GM23338 (cell line): Measurements from ENCODE around the gene OPRM1. TPM values are rescaled to one million over a fixed set of nuclear protein-coding genes. Genes with fewer than 3 reads are reported as not detected.
A peak's percentile ranks its signal among the peaks of the same experiment; 100 is the strongest.

ENCODE experiments used
- ATAC-seq: fragments of 200-7000 bp; cut with Tn5 transposase; 3 replicates; pipeline ENCODE4 v1.9.1; 2020
- DNase-seq: peaks from one replicate; pipeline ENCODE4 v3.0.0-alpha.2; 2015; ENCODE audit warnings: low spot score
- H2AFZ ChIP-seq: fragments of 200-600 bp; sonication (generic); 2 replicates; pipeline ENCODE4 v1.8.0; 2016; ENCODE audit warnings: antibody characterized with exemption, mild to moderate bottlenecking, moderate library complexity
- H3F3A ChIP-seq: fragments of 200-600 bp; sonication (generic); replicated peaks from 2 replicates; pipeline ENCODE4 v1.8.0; 2017; ENCODE audit warnings: antibody characterized with exemption, mixed run types, low read depth
- H3K27ac ChIP-seq: fragments of 200-600 bp; sonication (generic); 2 replicates; pipeline ENCODE4 v1.6.1; 2016; ENCODE audit warnings: low read depth
- H3K27me3 ChIP-seq: fragments of 200-600 bp; sonication (generic); 2 replicates; pipeline ENCODE4 v1.8.0; 2016; ENCODE audit warnings: mild to moderate bottlenecking, mixed run types, moderate library complexity; ENCODE audit not compliant: insufficient read depth
- H3K36me3 ChIP-seq: fragments of 200-600 bp; sonication (generic); 2 replicates; pipeline ENCODE4 v1.8.0; 2016; ENCODE audit warnings: mild to moderate bottlenecking; ENCODE audit not compliant: insufficient read depth
- H3K4me1 ChIP-seq: fragments of 200-600 bp; sonication (generic); 2 replicates; pipeline ENCODE4 v1.8.0; 2016; ENCODE audit warnings: mild to moderate bottlenecking, moderate library complexity; ENCODE audit not compliant: insufficient read depth
- H3K4me2 ChIP-seq: fragments of 200-600 bp; sonication (generic); 2 replicates; pipeline ENCODE4 v1.7.1; 2017; ENCODE audit warnings: mixed run types
- H3K4me3 ChIP-seq: fragments of 200-600 bp; sonication (generic); 2 replicates; pipeline ENCODE4 v1.6.1; 2016; ENCODE audit warnings: mixed run types
- H3K79me2 ChIP-seq: fragments of 200-600 bp; sonication (generic); replicated peaks from 2 replicates; pipeline ENCODE4 v1.8.0; 2017; ENCODE audit warnings: mild to moderate bottlenecking; ENCODE audit not compliant: insufficient read depth
- H3K9me2 ChIP-seq: fragments of 200-600 bp; sonication (generic); 2 replicates; pipeline ENCODE4 v1.8.0; 2017; ENCODE audit not compliant: insufficient read depth
- H4K20me1 ChIP-seq: fragments of 200-600 bp; sonication (generic); replicated peaks from 2 replicates; pipeline ENCODE4 v1.8.0; 2017; ENCODE audit warnings: mild to moderate bottlenecking; ENCODE audit not compliant: insufficient read depth
- H3K27ac Mint-ChIP-seq: 2 replicates; pipeline ENCODE4 v1.8.0; 2020; ENCODE audit warnings: inconsistent platforms, mild to moderate bottlenecking, moderate library complexity, mixed read lengths
- H3K27me3 Mint-ChIP-seq: 3 replicates; pipeline ENCODE4 v1.8.0; 2022; ENCODE audit warnings: low read depth, mild to moderate bottlenecking, moderate library complexity, mixed read lengths, inconsistent platforms; ENCODE audit not compliant: insufficient read depth, poor library complexity
- H3K36me3 Mint-ChIP-seq: 3 replicates; pipeline ENCODE4 v1.8.0; 2021; ENCODE audit warnings: low read depth, mild to moderate bottlenecking, inconsistent platforms, moderate library complexity, mixed read lengths
- H3K4me1 Mint-ChIP-seq: 3 replicates; pipeline ENCODE4 v1.8.0; 2020; ENCODE audit warnings: mild to moderate bottlenecking, inconsistent platforms, mixed read lengths
- H3K4me3 Mint-ChIP-seq: 3 replicates; pipeline ENCODE4 v1.8.0; 2021; ENCODE audit warnings: moderate library complexity, mild to moderate bottlenecking, inconsistent platforms, mixed read lengths
- H3K9me3 Mint-ChIP-seq: 3 replicates; pipeline ENCODE4 v1.8.0; 2020; ENCODE audit warnings: moderate library complexity, mild to moderate bottlenecking, inconsistent platforms, mixed read lengths
- CREB1 ChIP-seq: fragments of 250-450 bp; sonication (Bioruptor Pico); IDR thresholded peaks from 2 replicates; pipeline ENCODE4 v1.5.0; 2020; ENCODE audit warnings: low read depth, mild to moderate bottlenecking, moderate library complexity
- EZH2 ChIP-seq: fragments of 200-600 bp; sonication (generic); IDR thresholded peaks from one replicate; pipeline ENCODE4 v1.8.0; 2017; ENCODE audit warnings: antibody characterized with exemption, mild to moderate bottlenecking, low read depth; ENCODE audit not compliant: unreplicated experiment
- EZH2phosphoT487 ChIP-seq: fragments of 200-600 bp; sonication (generic); IDR thresholded peaks from one replicate; pipeline ENCODE4 v1.8.1; 2018; ENCODE audit warnings: antibody characterized with exemption; ENCODE audit not compliant: unreplicated experiment
- JUNB ChIP-seq: IDR thresholded peaks from one replicate; pipeline ENCODE4 v1.6.1; 2016; ENCODE audit warnings: antibody characterized with exemption; ENCODE audit not compliant: unreplicated experiment
- NANOG ChIP-seq: IDR thresholded peaks from 2 replicates; pipeline ENCODE4 v1.6.1; 2016; ENCODE audit warnings: antibody characterized with exemption, borderline replicate concordance
- POLR2AphosphoS5 ChIP-seq: IDR thresholded peaks from 2 replicates; pipeline ENCODE4 v1.6.1; 2016; ENCODE audit warnings: antibody characterized with exemption, low read depth
- STAT1 ChIP-seq: IDR thresholded peaks from one replicate; pipeline ENCODE4 v1.6.1; 2016; ENCODE audit warnings: antibody characterized with exemption; ENCODE audit not compliant: unreplicated experiment
- ZNF114 ChIP-seq: fragments of 250-450 bp; sonication (Bioruptor Pico); IDR thresholded peaks from 2 replicates; pipeline ENCODE4 v1.5.0; 2020; ENCODE audit warnings: mild to moderate bottlenecking, moderate library complexity
- ZNF331 ChIP-seq: fragments of 250-450 bp; sonication (Bioruptor Pico); IDR thresholded peaks from 2 replicates; pipeline ENCODE4 v1.5.0; 2020; ENCODE audit warnings: low read depth, mild to moderate bottlenecking, moderate library complexity
- polyA plus RNA-seq: library from polyadenylated mRNA; unstranded; fragments of >200 nt; fragmentation: Nextera tagmentation; extraction: Ambion mirVana; gene quantifications from 2 replicates; pipeline ENCODE4 v1.2.1, GENCODE V29; 2016
- total RNA-seq: library from RNA; depleted of rRNA; stranded (reverse); fragments of >200 nt; shearing (Covaris generic); gene quantifications from 2 replicates; pipeline ENCODE4 v1.2.3, GENCODE V29; 2014
- TF ChIP-seq, protein P1 (sequence below): IDR thresholded peaks from 2 replicates; pipeline ENCODE4 v1.6.1; 2016; ENCODE audit warnings: antibody characterized with exemption
- TF ChIP-seq, protein P2 (sequence below): fragments of 250-450 bp; sonication (Bioruptor Pico); IDR thresholded peaks from 2 replicates; pipeline ENCODE4 v1.5.0; 2020; ENCODE audit warnings: mild to moderate bottlenecking, moderate library complexity

Gene OPRM1
- total and polyA plus RNA-seq, 2 experiments from 2014 or later: 0.52 TPM; not detected in 1

DNA sequence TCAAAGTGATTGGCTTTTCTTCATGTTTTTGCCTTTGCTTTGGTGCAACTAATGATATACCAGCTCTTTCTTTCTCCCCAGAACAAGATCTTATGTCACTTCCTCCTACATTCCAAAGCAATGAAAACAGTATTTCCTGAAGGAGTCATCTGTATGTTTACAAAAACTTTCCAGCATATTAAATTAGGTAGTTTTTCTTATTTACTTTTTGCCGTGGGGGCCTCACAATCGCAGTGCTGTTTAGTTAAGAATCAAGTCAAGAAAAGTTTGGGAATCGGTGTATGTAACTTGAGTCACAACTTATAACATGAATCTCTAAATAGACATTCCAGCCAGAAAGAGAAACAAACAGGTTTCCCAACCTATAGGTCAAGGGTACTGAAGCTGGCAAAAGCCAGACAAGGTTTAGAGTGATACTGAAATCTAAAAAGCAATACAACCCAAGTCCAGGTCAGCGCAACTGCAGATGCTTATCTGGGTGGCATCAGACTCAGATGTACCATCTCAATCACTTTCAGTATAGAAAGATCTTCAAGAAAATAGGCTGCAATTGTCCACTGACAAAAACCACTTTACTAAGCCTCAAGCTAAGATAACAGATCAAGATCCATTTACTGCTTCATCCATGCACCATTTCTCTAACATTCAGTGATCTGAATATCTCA lies 253.9 kb downstream of the OPRM1 start:
- H3K27ac Mint-ChIP-seq: no peak overlapping the region
- Histone ChIP-seq H3K4me3 (no peak overlapping the region), H2AFZ (no peak overlapping the region), H3K36me3 (no peaks in the 10 kb centered on the region), H3K9me2 (no peaks in the 10 kb centered on the region), H3K27ac (no peak overlapping the region), H3K4me2 (no peak overlapping the region), H4K20me1 (no peaks in the 10 kb centered on the region), H3K4me1 (no peaks in the 10 kb centered on the region), H3K79me2 (no peaks in the 10 kb centered on the region), H3K27me3 (no peaks in the 10 kb centered on the region), H3F3A (no peaks in the 10 kb centered on the region)
- ATAC-seq (no peak), DNase-seq (peak; percentile 2)
- peaks cover 5% of the 10 kb centered on the region; the same call in 2 of the 3 replicates for H3K4me1 Mint-ChIP-seq
- TF ChIP-seq STAT1 (no peak), POLR2AphosphoS5 (no peak), ZNF114 (no peak), NANOG (no peak), ZNF331 (CRISPR knock-in tag) (no peak), EZH2 (no peak), CREB1 (no peak), EZH2phosphoT487 (no peak), JUNB (no peak)
- TF ChIP-seq, protein P1, sequence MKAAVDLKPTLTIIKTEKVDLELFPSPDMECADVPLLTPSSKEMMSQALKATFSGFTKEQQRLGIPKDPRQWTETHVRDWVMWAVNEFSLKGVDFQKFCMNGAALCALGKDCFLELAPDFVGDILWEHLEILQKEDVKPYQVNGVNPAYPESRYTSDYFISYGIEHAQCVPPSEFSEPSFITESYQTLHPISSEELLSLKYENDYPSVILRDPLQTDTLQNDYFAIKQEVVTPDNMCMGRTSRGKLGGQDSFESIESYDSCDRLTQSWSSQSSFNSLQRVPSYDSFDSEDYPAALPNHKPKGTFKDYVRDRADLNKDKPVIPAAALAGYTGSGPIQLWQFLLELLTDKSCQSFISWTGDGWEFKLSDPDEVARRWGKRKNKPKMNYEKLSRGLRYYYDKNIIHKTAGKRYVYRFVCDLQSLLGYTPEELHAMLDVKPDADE: no peak
- TF ChIP-seq, protein P2, sequence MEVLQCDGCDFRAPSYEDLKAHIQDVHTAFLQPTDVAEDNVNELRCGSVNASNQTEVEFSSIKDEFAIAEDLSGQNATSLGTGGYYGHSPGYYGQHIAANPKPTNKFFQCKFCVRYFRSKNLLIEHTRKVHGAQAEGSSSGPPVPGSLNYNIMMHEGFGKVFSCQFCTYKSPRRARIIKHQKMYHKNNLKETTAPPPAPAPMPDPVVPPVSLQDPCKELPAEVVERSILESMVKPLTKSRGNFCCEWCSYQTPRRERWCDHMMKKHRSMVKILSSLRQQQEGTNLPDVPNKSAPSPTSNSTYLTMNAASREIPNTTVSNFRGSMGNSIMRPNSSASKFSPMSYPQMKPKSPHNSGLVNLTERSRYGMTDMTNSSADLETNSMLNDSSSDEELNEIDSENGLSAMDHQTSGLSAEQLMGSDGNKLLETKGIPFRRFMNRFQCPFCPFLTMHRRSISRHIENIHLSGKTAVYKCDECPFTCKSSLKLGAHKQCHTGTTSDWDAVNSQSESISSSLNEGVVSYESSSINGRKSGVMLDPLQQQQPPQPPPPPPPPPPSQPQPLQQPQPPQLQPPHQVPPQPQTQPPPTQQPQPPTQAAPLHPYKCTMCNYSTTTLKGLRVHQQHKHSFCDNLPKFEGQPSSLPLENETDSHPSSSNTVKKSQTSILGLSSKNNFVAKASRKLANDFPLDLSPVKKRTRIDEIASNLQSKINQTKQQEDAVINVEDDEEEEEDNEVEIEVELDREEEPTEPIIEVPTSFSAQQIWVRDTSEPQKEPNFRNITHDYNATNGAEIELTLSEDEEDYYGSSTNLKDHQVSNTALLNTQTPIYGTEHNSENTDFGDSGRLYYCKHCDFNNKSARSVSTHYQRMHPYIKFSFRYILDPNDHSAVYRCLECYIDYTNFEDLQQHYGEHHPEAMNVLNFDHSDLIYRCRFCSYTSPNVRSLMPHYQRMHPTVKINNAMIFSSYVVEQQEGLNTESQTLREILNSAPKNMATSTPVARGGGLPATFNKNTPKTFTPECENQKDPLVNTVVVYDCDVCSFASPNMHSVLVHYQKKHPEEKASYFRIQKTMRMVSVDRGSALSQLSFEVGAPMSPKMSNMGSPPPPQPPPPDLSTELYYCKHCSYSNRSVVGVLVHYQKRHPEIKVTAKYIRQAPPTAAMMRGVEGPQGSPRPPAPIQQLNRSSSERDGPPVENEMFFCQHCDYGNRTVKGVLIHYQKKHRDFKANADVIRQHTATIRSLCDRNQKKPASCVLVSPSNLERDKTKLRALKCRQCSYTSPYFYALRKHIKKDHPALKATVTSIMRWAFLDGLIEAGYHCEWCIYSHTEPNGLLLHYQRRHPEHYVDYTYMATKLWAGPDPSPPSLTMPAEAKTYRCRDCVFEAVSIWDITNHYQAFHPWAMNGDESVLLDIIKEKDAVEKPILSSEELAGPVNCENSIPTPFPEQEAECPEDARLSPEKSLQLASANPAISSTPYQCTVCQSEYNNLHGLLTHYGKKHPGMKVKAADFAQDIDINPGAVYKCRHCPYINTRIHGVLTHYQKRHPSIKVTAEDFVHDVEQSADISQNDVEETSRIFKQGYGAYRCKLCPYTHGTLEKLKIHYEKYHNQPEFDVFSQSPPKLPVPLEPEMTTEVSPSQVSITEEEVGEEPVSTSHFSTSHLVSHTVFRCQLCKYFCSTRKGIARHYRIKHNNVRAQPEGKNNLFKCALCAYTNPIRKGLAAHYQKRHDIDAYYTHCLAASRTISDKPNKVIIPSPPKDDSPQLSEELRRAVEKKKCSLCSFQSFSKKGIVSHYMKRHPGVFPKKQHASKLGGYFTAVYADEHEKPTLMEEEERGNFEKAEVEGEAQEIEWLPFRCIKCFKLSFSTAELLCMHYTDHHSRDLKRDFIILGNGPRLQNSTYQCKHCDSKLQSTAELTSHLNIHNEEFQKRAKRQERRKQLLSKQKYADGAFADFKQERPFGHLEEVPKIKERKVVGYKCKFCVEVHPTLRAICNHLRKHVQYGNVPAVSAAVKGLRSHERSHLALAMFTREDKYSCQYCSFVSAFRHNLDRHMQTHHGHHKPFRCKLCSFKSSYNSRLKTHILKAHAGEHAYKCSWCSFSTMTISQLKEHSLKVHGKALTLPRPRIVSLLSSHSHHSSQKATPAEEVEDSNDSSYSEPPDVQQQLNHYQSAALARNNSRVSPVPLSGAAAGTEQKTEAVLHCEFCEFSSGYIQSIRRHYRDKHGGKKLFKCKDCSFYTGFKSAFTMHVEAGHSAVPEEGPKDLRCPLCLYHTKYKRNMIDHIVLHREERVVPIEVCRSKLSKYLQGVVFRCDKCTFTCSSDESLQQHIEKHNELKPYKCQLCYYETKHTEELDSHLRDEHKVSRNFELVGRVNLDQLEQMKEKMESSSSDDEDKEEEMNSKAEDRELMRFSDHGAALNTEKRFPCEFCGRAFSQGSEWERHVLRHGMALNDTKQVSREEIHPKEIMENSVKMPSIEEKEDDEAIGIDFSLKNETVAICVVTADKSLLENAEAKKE (CRISPR knock-in tag): no peak
- no peaks in the 10 kb centered on the region for H3K27me3 Mint-ChIP-seq
- H3K9me3 Mint-ChIP-seq: no peaks in the 10 kb centered on the region; the same call in 1 of the 3 replicates
- H3K4me3 Mint-ChIP-seq: no peak overlapping the region
- H3K36me3 Mint-ChIP-seq: no peaks in the 10 kb centered on the region
